AG09319 (cell line): ENCODE measurements around the gene WDR38.

Source experiments
- DNase-seq: peaks from one replicate; pipeline ENCODE4 v3.0.0-alpha.2; 2010; ENCODE audit warnings: low read depth; ENCODE audit errors: extremely low read depth
- TF ChIP-seq, protein P1 (sequence below): IDR thresholded peaks from 2 replicates; pipeline ENCODE4 v1.5.1; 2011; ENCODE audit warnings: low read depth, mild to moderate bottlenecking, inconsistent platforms, low read length, moderate library complexity

The WDR38 gene

DNA sequence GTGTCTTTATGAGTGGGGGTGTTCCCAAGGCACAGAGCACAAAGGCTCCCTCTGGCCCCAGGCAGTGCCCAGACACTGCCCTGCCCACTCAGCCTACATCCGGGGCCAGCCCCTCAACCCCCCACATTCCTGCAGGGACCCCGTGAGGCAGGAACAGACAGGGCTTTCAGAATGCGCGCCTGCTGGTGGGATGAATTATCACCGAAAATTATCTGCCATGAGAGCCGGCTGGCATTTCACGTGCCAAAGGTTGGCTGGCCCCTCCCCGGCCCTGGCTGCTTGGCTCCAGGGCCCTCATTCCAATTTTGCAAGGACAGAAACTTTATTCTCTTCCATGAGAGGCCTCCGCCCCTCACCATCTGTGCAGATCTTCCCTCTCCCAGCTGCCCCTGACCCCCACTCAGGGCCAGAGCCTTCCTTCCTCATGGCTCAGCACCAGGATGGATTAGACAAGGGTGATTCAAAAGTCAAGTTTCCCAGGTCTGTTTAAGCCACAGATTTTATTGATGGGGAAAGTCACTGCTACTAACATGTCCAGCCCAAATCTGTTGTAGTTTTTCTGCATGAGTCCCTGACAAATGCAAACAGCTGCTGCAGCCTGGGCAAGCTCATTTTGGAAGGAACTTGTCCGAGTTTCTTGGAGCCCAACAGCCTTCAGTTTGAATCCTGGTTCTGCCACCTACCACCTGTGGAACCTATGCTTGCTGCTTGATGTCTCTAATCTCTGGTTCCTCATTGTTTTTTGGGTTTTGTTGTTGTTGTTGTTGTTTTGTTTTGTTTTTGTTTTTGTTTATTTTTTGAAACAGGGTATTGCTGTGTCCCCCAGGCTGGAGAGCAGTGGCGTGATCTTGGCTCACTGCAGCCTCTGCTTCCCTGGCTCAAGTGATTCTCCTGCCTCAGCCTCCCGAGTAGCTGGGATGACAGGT lies 32.3 kb upstream of the WDR38 start:
- no peak for DNase-seq
- TF ChIP-seq, protein P1, sequence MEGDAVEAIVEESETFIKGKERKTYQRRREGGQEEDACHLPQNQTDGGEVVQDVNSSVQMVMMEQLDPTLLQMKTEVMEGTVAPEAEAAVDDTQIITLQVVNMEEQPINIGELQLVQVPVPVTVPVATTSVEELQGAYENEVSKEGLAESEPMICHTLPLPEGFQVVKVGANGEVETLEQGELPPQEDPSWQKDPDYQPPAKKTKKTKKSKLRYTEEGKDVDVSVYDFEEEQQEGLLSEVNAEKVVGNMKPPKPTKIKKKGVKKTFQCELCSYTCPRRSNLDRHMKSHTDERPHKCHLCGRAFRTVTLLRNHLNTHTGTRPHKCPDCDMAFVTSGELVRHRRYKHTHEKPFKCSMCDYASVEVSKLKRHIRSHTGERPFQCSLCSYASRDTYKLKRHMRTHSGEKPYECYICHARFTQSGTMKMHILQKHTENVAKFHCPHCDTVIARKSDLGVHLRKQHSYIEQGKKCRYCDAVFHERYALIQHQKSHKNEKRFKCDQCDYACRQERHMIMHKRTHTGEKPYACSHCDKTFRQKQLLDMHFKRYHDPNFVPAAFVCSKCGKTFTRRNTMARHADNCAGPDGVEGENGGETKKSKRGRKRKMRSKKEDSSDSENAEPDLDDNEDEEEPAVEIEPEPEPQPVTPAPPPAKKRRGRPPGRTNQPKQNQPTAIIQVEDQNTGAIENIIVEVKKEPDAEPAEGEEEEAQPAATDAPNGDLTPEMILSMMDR, result no peak

DNA sequence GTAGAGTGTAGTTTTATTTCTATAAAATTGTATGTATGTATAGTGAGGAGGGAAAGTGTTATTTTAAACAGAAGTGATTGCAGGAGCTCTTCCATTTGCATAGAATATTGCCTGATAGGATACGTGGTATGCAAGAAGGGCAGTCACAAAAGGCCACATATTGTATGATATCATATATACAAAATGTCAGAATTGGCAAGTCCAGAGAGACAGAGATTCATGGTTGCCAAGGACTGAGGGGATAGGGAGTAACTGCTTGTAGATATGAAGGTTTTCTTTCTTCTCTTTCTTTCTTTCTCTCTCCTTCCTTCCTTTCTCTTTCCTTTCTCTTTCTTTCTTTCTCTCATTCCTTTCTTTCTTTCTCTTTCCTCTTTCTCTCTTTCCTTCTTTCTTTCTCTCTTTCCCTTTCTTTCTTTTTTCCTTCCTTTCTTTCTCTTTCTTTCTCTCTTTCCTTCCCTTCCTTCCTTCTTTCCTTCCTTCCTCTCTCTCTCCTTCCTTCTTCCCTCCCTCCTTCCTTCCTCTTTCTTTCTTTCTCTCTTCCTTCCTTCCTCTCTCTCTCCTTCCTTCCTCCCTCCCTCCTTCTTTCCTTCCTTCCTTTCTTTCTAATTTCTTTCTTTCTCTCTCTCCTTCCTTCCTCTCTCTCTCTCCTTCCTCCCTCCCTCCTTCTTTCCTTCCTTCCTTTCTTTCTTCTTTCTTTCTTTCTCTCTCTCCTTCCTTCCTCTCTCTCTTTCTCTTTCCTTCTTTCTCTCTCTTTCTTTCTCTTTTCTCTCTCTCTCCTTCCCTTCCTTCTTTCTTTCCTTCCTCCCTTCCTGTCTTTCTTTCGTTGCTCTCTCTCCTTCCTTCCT lies 24.5 kb upstream of the WDR38 start:
- DNase-seq, result no peak
- TF ChIP-seq, protein P1, result no peak

DNA sequence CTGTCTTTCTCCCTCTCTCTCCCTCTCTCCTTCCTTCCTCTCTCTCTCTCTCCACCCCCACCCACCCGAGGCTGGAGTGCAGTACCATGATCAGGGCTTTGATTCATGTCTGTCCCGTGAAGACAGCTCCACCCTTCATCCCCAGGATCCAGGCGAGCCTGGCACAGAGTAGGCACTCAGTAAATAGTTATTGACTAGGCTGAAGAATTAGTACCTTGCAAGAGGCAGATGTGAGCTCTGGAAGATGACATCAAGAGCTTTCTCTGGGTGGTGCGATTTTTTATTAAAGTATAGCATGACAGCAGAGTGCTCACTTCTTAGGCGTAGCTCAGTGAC lies 24.0 kb upstream of the WDR38 start:
- TF ChIP-seq, protein P1, result no peak
- no peak for DNase-seq

DNA sequence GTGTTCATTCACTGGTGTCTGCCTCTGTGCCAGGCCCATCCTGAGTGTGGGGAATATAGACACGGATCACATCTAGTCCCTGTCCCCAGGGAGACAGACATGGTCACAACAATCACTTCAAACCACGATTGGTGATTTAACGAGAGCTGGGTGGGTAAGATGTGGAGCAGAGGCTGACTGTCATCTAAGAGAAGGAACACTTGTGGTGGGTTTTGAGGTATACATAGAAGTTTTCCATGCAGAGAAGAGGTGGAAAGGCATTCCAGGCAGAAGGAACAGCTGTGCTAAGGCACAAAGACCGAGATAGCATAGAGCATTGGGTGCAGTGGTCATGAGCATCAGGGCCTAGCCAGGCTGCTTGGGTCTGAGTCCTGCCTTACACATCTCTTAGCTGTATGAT lies 22.7 kb upstream of the WDR38 start:
- TF ChIP-seq, protein P1, result no peak
- no peak for DNase-seq

DNA sequence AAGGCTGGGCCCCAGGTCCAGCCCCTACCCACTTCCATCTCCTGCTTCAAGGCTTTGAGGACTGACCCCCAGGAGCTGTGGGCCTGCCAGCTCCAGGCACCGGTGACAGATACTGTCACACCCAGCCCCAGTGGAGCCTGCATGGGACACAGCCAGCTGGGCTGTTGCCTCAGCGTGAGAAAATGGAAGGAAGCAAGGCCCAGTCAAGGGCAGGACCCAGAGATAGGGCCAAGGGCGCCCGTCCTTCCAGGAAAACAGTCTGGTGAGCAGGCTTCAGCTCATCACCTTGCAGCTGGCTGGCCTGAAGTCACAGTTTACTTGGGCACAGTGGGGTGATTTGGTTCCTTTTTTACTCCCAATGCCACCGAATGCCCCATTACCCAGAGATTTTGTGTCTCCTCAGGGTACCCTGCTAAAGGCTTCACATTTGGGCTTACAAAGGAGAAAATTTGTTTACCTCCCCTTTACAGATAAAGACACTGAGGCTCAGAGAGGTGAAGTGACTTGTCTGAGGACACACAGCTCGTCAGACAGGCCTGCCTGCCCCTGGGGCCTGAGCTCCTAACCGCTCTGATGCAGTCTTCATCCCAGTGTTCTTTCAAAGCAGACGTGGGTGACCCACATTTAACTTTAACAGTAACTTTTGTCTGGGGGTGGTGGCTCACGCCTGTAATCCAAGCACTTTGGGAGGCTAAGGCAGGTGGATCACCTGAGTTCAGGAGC lies 21.5 kb upstream of the WDR38 start:
- DNase-seq, result no peak
- TF ChIP-seq, protein P1, result no peak

DNA sequence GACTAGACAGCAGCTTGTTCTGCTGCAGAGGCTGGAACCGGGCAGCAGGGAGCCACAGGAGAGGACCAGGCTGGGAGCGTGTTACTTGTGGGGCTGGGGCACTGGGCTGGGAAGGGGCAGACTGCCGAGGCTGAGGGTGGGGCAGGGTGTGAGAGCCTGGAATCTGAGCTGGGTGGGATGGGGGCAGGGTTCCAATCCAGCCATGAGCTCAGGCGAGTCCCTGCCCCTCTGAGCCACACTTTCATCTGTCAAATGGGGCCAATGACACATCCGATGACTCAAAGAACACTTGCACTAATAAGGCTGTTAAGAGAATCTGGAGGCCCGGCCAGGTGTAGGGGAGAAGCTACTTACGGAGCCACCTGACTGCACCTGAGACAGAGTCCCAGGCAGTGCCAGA lies 18.7 kb upstream of the WDR38 start:
- TF ChIP-seq, protein P1, result no peak
- no peak for DNase-seq
